Measurements from ENCODE around the gene ZNF598. TPM values are rescaled to one million over a fixed set of nuclear protein-coding genes. Genes with fewer than 3 reads are reported as not detected.

Gene ZNF598
- total RNA-seq, 1 experiment from 2014 or later: 57.4 TPM

GRCh38 chr16:1972490-1972877, 37.1 kb downstream of the ZNF598 start:
- ChIA-PET RAD21 (ENCODE audit: low non-redundant PET in 1 of 2, low total read pairs in 2 of 2, uncharacterized antibody in 2 of 2, unreplicated experiment in 2 of 2) (no interaction called here), CTCF (no interaction called here), POLR2A (interaction anchor here (1.1 to 4.0 kb wide), 3 partner anchors 11 to 183 kb away, joined by 4 to 21 read pairs (median 5); partner anchors contain the start of gene TRAF7)
- Histone ChIP-seq H3K4me3 (replicated peaks in 1 of 2; ENCODE audit: low read depth in 1 of 2, low read length in 2 of 2) (peak overlapping the region; percentile 75 to 96), H3K27ac (ENCODE audit: low read depth, low read length) (peak overlapping the region; percentile 95), H2AFZ (ENCODE audit: low read depth, low read length, poor library complexity, severe bottlenecking) (no peak overlapping the region), H3K4me1 (ENCODE audit: control insufficient read depth in 1 of 2, insufficient read depth in 2 of 2, low read length in 2 of 2) (peaks cover 7 to 18% of the 10 kb centered on the region in 2 experiments), H3K27me3 (ENCODE audit: insufficient read depth, low read length) (no peaks in the 10 kb centered on the region), H4K20me1 (ENCODE audit: insufficient read depth) (no peaks in the 10 kb centered on the region), H3K79me2 (ENCODE audit: insufficient read depth, low read length) (peaks cover 37% of the 10 kb centered on the region), H3K9ac (ENCODE audit: low read length) (peak overlapping the region; percentile 98), H3K36me3 (ENCODE audit: control insufficient read depth in 1 of 2, insufficient read depth in 2 of 2, low read length in 2 of 2) (peaks cover 0 to 35% of the 10 kb centered on the region in 2 experiments; a peak in 2 of 4 replicates), H3K4me2 (ENCODE audit: low read length) (peak overlapping the region; percentile 98), H3K9me2 (ENCODE audit: insufficient read depth) (no peaks in the 10 kb centered on the region), H3K9me3 (ENCODE audit: control insufficient read depth in 1 of 2, insufficient read depth in 1 of 2, low read depth in 1 of 2, low read length in 2 of 2) (no peaks in the 10 kb centered on the region)
- ATAC-seq: peak; percentile 37
- intact Hi-C loops (cut with micrococcal nuclease): no loop called here
- TSS peak; percentile 47 for BruUV-seq (replicated peaks)
- no peak for DNase-seq (ENCODE audit: low read depth, low spot score)
- TF ChIP-seq POLR2AphosphoS5 (IDR thresholded peaks at IDR 0.05; ENCODE audit: low read depth, low read length) (no peak), ELF1 (IDR thresholded peaks at IDR 0.05; ENCODE audit: borderline replicate concordance, low read depth) (no peak), SIN3A (IDR thresholded peaks at IDR 0.05; ENCODE audit: low read depth) (no peak), REST (IDR thresholded peaks at IDR 0.05; ENCODE audit: low read depth) (no peak), MAX (IDR thresholded peaks at IDR 0.05) (no peak), POLR2A (IDR thresholded peaks at IDR 0.05; ENCODE audit: borderline replicate concordance, extremely low read depth, insufficient read depth, insufficient read length) (no peak), SRF (IDR thresholded peaks at IDR 0.05; ENCODE audit: low read depth) (no peak), YY1 (IDR thresholded peaks at IDR 0.05; ENCODE audit: extremely low read depth, insufficient replicate concordance, low read depth, low read length) (no peak)
